Upper lobe of left lung (tissue), 4 donors: ENCODE data around the gene WDFY3.

Experiments used
- POLR2A ChIP-seq, 4 donors: fragments of 450-650 bp; IDR thresholded peaks; one replicate each; pipeline ENCODE4 v1.5.1; 2016 to 2017; ENCODE audit warnings: antibody characterized with exemption in 4 of 4, mild to moderate bottlenecking in 2 of 4
- POLR2AphosphoS5 ChIP-seq, 2 donors: sonication (generic); formaldehyde crosslinking; IDR thresholded peaks; one replicate each; pipeline ENCODE4 v1.5.1; 2017; ENCODE audit warnings: antibody characterized with exemption in 2 of 2
- TF ChIP-seq, protein P1 (sequence below), 6 experiments: fragments of 450-650 bp in 4 of 6; fragments of 200-600 bp in 2 of 6; sonication (generic) in 2 of 6; IDR thresholded peaks; one replicate each; pipeline ENCODE4 v1.5.1; 2016 to 2019; ENCODE audit warnings: antibody characterized with exemption in 6 of 6

DNA sequence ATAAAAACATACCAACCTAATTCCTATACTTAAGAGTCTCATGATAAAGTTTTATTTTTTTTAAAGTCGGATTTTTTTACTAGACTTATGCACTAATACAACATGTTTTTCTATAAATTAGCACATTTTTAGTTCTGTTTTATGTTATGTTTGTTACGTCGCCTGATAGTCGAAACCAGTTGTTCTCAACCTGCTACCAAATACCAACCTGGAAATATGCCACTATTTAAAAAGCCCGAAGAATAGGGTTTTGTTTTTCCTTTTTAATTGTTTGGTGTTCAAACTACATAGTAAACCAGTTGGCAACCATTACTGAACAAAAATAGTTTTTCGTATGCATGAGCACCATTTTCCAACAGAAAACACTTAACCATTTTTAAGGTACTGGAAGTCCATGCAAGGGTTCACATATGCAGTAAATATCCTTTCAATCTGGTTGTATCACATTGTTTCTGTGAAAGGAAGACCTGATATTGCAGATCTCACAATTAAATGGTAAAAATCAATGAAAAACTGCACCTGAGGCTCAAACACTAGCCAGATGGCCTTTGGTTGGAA, 1.4 kb downstream of the WDFY3 start:
- TF ChIP-seq, protein P1, sequence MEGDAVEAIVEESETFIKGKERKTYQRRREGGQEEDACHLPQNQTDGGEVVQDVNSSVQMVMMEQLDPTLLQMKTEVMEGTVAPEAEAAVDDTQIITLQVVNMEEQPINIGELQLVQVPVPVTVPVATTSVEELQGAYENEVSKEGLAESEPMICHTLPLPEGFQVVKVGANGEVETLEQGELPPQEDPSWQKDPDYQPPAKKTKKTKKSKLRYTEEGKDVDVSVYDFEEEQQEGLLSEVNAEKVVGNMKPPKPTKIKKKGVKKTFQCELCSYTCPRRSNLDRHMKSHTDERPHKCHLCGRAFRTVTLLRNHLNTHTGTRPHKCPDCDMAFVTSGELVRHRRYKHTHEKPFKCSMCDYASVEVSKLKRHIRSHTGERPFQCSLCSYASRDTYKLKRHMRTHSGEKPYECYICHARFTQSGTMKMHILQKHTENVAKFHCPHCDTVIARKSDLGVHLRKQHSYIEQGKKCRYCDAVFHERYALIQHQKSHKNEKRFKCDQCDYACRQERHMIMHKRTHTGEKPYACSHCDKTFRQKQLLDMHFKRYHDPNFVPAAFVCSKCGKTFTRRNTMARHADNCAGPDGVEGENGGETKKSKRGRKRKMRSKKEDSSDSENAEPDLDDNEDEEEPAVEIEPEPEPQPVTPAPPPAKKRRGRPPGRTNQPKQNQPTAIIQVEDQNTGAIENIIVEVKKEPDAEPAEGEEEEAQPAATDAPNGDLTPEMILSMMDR (IDR thresholded peaks at IDR 0.05): no peak
- no peak for TF ChIP-seq POLR2A (IDR thresholded peaks at IDR 0.05)
- TF ChIP-seq POLR2AphosphoS5 (IDR thresholded peaks at IDR 0.05): no peak
